Nephron (organoid): ENCODE results near the gene PRAME.
"Not testable (repeated sequence)": the region's sequence is repeated elsewhere in the genome, so short reads cannot be mapped to it uniquely, and the experiment has no call there.

Experiments
- H3K27ac Mint-ChIP-seq, 3 experiments: 2 replicates each; pipeline ENCODE4 v1.8.0; 2020; ENCODE audit warnings: mixed read lengths in 3 of 3, mild to moderate bottlenecking in 2 of 3, moderate library complexity in 1 of 3
- H3K27me3 Mint-ChIP-seq: 2 replicates; pipeline ENCODE4 v1.8.0; 2021; ENCODE audit warnings: low read depth, mild to moderate bottlenecking, moderate library complexity, mixed read lengths
- H3K36me3 Mint-ChIP-seq: 2 replicates; pipeline ENCODE4 v1.8.0; 2020; ENCODE audit warnings: low read depth, mixed read lengths
- H3K4me1 Mint-ChIP-seq: 2 replicates; pipeline ENCODE4 v1.8.0; 2020; ENCODE audit warnings: mixed read lengths
- H3K4me3 Mint-ChIP-seq, 3 experiments: 2 replicates each; pipeline ENCODE4 v1.8.0; 2020; ENCODE audit warnings: mild to moderate bottlenecking in 3 of 3, mixed read lengths in 3 of 3, moderate library complexity in 2 of 3
- H3K9me3 Mint-ChIP-seq: 2 replicates; pipeline ENCODE4 v1.8.0; 2020; ENCODE audit warnings: mixed read lengths
- TF ChIP-seq, protein P1 (sequence below), 3 experiments: fragments of 200-600 bp; sonication (generic); IDR thresholded peaks; one replicate each; pipeline ENCODE4 v1.5.0; 2021; ENCODE audit warnings: antibody characterized with exemption in 3 of 3; ENCODE audit not compliant: unreplicated experiment in 3 of 3

Gene PRAME

GRCh38 chr22:22558972-22559603, at the start of gene PRAME:
Gene PRAME (minus strand): TSS chr22:22559265. CDS start chr22:22556832, 2,433 bp downstream.
- Mint-ChIP-seq H3K27me3 (peaks cover 8% of the 10 kb centered on the region), H3K36me3 (no peaks in the 10 kb centered on the region), H3K27ac (no peak within 1 kb of the TSS), H3K9me3 (no peaks in the 10 kb centered on the region), H3K4me1 (no peaks in the 10 kb centered on the region), H3K4me3 (no peak within 1 kb of the TSS)
- TF ChIP-seq, protein P1, sequence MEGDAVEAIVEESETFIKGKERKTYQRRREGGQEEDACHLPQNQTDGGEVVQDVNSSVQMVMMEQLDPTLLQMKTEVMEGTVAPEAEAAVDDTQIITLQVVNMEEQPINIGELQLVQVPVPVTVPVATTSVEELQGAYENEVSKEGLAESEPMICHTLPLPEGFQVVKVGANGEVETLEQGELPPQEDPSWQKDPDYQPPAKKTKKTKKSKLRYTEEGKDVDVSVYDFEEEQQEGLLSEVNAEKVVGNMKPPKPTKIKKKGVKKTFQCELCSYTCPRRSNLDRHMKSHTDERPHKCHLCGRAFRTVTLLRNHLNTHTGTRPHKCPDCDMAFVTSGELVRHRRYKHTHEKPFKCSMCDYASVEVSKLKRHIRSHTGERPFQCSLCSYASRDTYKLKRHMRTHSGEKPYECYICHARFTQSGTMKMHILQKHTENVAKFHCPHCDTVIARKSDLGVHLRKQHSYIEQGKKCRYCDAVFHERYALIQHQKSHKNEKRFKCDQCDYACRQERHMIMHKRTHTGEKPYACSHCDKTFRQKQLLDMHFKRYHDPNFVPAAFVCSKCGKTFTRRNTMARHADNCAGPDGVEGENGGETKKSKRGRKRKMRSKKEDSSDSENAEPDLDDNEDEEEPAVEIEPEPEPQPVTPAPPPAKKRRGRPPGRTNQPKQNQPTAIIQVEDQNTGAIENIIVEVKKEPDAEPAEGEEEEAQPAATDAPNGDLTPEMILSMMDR (IDR thresholded peaks at IDR 0.05; ENCODE audit: unreplicated experiment in 3 of 3) = peak; percentile 46 to 53 (median 50)

DNA sequence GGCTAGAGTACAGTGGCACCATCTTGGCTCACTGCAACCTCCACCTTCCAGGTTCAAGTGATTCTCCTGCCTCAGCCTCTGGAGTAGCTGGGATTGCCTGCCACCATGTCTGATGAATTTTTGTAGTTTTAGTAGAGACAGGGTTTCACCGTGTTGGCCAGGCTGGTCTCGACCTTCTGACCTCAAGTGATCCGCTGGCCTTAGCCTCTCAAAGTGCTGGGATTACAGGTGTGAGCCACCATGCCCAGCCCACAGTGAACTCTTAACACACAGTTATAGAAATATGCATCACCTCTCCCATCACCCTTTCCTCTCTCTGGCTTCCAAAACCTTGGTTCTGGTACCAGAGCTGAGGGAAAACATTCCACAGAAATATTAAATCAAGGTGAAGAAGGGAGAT, 49.0 kb upstream of the PRAME start:
- not testable (repeated sequence) for H3K9me3 Mint-ChIP-seq, H3K27me3 Mint-ChIP-seq, H3K36me3 Mint-ChIP-seq, H3K27ac Mint-ChIP-seq, H3K4me3 Mint-ChIP-seq
- H3K4me1 Mint-ChIP-seq = peaks cover 22% of the 10 kb centered on the region

DNA sequence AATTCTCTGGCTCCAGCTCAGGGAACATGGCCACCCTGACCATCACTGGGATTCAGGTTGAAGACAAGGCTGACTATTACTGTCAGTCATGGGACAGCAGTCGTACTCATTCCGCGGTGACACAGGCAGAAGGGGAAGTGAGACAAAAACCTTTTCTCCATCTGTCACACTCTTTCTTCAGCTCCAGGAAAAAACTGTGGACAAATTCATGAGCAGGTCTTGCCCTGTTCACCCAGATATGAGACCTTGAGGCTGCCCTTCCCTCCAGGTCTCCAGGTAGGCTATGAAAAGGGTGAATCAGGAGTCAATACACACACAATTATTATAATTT, 46.0 kb upstream of the PRAME start:
- H3K9me3 Mint-ChIP-seq = no peaks in the 10 kb centered on the region
- TF ChIP-seq, protein P1 (IDR thresholded peaks at IDR 0.05; ENCODE audit: unreplicated experiment in 3 of 3) = no peak
- no peak overlapping the region for H3K4me3 Mint-ChIP-seq
- H3K36me3 Mint-ChIP-seq = no peaks in the 10 kb centered on the region
- no peak overlapping the region for H3K27ac Mint-ChIP-seq
- H3K27me3 Mint-ChIP-seq = no peaks in the 10 kb centered on the region
- H3K4me1 Mint-ChIP-seq = peaks cover 23% of the 10 kb centered on the region

DNA sequence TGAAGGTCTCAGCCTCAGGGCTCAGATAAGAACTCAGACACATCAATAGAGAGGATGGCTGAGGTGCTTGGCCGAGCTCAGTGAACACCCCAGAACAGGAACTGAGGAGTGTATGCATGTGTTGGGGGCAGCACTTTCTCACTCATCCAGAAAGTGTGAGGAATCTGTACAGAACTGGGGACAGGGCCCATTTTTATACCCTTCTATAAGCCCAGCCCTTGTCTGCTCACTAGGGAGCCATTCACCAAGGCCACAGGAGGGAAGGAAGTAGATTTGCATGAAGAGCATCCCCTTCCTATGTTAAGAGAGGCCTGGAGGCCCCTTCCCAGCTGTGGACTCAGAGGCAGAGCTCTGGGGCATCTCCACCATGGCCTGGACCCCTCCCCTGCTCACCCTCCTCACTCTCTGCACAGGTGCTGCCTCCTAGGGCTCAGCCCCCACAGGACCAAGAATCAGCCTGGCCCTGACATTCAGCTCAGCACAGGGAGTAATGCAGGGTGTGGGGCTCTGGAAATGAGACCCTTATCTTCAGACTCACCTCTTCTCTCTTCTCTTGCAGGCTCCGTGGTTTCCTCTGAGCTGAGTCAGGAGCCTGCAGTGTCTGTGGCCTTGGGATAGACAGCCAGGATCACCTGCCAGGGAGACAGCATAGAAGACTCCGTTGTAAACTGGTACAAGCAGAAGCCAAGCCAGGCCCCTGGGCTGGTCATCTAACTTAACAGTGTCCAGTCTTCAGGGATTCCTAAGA, 45.4 kb upstream of the PRAME start:
- no peaks in the 10 kb centered on the region for H3K9me3 Mint-ChIP-seq
- TF ChIP-seq, protein P1 (IDR thresholded peaks at IDR 0.05; ENCODE audit: unreplicated experiment in 3 of 3) = no peak
- no peaks in the 10 kb centered on the region for H3K27me3 Mint-ChIP-seq
- H3K4me1 Mint-ChIP-seq = peaks cover 18% of the 10 kb centered on the region
- no peak overlapping the region for H3K4me3 Mint-ChIP-seq
- H3K27ac Mint-ChIP-seq = no peak overlapping the region
- no peaks in the 10 kb centered on the region for H3K36me3 Mint-ChIP-seq

- no peaks in the 10 kb centered on the region for H3K36me3 Mint-ChIP-seq
- no peak overlapping the region for H3K4me3 Mint-ChIP-seq
- no peaks in the 10 kb centered on the region for H3K9me3 Mint-ChIP-seq
- no peaks in the 10 kb centered on the region for H3K27me3 Mint-ChIP-seq
- H3K27ac Mint-ChIP-seq = no peak overlapping the region
- peaks cover 9% of the 10 kb centered on the region for H3K4me1 Mint-ChIP-seq
- TF ChIP-seq, protein P1 (IDR thresholded peaks at IDR 0.05; ENCODE audit: unreplicated experiment in 3 of 3) = no peak
These were observed 44.4 kb upstream of the PRAME start for GRCh38 chr22:22603470-22603947.

DNA sequence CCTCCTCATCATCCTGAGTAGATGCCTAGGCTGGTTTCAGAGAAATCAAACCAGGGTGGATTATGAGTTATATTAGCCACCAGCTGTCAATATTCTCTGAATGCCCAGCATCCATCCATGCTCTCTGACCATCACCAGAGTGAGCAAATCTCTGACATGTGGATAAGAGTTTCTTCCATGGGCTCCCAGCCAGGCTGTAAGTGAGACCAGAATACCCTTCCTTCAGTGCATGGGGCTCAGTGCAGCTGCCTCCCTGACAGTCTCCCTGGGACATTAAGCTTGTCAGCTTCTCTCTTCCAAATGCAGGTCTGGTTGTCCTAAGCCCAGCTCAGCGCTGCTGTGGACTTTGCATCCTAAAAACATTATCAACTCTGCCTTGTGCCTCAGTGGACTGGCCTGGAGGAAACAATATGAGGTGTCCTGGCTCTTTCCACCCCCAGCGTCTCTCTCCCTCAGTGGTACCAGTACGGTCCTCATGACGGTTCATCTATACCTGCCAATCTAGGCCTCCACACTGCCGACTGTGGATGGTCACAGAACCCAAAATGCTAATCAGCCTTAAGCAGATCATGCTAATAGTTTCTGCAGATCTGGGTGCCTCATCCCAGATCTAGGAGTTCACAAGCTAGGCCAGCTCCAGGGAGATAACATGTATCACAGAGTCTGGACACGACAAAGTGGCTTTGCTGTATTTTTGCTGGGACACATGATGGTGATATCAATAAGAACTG, 41.6 kb upstream of the PRAME start:
- Mint-ChIP-seq H3K9me3 (peaks cover 3% of the 10 kb centered on the region), H3K36me3 (no peaks in the 10 kb centered on the region), H3K27ac (no peak overlapping the region), H3K4me3 (no peak overlapping the region), H3K27me3 (peaks cover 12% of the 10 kb centered on the region), H3K4me1 (peaks cover 8% of the 10 kb centered on the region)
- TF ChIP-seq, protein P1 (IDR thresholded peaks at IDR 0.05; ENCODE audit: unreplicated experiment in 3 of 3) = no peak
